H1 (cell line): Measurements from ENCODE around the gene PDIA3.

ENCODE experiments used
- JUND ChIP-seq: IDR thresholded peaks from 2 replicates; pipeline ENCODE4 v1.6.1; 2011; ENCODE audit warnings: mild to moderate bottlenecking, improper control_type of control experiment, low read length
- SIRT6 ChIP-seq: IDR thresholded peaks from one replicate; pipeline ENCODE4 v1.7.1; 2012; ENCODE audit warnings: low read length, inconsistent platforms

GRCh38 chr15:43795997-43796396, 49.8 kb downstream of the PDIA3 start:
- no peak for TF ChIP-seq JUND
- TF ChIP-seq SIRT6 = no peak
